ENCODE data around the gene GTF2IRD2.
"Not testable (repeated sequence)": the region's sequence is repeated elsewhere in the genome, so short reads cannot be mapped to it uniquely, and the experiment has no call there.

DNA sequence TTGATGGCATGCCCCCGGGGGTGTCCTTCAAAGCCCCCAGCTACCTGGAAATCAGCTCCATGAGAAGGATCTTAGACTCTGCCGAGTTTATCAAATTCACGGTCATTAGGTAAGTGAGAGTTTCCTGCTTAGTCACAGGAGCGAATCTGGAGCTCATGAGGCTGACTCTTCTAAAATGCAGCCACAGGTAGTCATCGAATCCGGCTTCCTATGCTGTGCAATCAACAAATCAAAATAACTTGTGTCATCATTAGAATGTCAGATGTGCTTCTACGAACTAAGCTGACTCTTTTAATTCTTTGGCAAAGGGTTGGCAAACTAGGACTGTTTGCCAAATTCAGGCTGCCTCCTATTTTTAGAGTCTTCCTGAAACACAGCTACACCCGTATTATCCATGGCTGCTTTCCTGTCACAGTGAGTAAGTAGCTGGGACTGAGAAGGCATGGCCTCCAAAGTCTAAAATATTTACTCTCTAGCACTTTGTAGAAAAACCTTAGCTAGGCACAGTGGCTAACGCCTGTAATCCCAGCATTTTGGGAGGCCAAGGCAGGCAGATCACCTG, 97.4 kb downstream of the GTF2IRD2 start:
- TF ChIP-seq, protein P1, sequence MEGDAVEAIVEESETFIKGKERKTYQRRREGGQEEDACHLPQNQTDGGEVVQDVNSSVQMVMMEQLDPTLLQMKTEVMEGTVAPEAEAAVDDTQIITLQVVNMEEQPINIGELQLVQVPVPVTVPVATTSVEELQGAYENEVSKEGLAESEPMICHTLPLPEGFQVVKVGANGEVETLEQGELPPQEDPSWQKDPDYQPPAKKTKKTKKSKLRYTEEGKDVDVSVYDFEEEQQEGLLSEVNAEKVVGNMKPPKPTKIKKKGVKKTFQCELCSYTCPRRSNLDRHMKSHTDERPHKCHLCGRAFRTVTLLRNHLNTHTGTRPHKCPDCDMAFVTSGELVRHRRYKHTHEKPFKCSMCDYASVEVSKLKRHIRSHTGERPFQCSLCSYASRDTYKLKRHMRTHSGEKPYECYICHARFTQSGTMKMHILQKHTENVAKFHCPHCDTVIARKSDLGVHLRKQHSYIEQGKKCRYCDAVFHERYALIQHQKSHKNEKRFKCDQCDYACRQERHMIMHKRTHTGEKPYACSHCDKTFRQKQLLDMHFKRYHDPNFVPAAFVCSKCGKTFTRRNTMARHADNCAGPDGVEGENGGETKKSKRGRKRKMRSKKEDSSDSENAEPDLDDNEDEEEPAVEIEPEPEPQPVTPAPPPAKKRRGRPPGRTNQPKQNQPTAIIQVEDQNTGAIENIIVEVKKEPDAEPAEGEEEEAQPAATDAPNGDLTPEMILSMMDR (conservative IDR thresholded peaks at IDR 0.05; ENCODE audit: low read depth in 2 of 2), result not testable (repeated sequence)
- TF ChIP-seq EZH2 (IDR thresholded peaks at IDR 0.05; ENCODE audit: low read depth, unreplicated experiment); POLR2AphosphoS5 (IDR thresholded peaks at IDR 0.05; ENCODE audit: low read depth); ZNF114 (CRISPR knock-in tag; IDR thresholded peaks at IDR 0.05); EZH2phosphoT487 (IDR thresholded peaks at IDR 0.05; ENCODE audit: unreplicated experiment); NANOG (IDR thresholded peaks at IDR 0.05; ENCODE audit: borderline replicate concordance); JUNB (IDR thresholded peaks at IDR 0.05; ENCODE audit: unreplicated experiment): not testable (repeated sequence)
- TF ChIP-seq, protein P2, sequence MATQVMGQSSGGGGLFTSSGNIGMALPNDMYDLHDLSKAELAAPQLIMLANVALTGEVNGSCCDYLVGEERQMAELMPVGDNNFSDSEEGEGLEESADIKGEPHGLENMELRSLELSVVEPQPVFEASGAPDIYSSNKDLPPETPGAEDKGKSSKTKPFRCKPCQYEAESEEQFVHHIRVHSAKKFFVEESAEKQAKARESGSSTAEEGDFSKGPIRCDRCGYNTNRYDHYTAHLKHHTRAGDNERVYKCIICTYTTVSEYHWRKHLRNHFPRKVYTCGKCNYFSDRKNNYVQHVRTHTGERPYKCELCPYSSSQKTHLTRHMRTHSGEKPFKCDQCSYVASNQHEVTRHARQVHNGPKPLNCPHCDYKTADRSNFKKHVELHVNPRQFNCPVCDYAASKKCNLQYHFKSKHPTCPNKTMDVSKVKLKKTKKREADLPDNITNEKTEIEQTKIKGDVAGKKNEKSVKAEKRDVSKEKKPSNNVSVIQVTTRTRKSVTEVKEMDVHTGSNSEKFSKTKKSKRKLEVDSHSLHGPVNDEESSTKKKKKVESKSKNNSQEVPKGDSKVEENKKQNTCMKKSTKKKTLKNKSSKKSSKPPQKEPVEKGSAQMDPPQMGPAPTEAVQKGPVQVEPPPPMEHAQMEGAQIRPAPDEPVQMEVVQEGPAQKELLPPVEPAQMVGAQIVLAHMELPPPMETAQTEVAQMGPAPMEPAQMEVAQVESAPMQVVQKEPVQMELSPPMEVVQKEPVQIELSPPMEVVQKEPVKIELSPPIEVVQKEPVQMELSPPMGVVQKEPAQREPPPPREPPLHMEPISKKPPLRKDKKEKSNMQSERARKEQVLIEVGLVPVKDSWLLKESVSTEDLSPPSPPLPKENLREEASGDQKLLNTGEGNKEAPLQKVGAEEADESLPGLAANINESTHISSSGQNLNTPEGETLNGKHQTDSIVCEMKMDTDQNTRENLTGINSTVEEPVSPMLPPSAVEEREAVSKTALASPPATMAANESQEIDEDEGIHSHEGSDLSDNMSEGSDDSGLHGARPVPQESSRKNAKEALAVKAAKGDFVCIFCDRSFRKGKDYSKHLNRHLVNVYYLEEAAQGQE (IDR thresholded peaks at IDR 0.05; ENCODE audit: unreplicated experiment), result not testable (repeated sequence)
- TF ChIP-seq, protein P3, sequence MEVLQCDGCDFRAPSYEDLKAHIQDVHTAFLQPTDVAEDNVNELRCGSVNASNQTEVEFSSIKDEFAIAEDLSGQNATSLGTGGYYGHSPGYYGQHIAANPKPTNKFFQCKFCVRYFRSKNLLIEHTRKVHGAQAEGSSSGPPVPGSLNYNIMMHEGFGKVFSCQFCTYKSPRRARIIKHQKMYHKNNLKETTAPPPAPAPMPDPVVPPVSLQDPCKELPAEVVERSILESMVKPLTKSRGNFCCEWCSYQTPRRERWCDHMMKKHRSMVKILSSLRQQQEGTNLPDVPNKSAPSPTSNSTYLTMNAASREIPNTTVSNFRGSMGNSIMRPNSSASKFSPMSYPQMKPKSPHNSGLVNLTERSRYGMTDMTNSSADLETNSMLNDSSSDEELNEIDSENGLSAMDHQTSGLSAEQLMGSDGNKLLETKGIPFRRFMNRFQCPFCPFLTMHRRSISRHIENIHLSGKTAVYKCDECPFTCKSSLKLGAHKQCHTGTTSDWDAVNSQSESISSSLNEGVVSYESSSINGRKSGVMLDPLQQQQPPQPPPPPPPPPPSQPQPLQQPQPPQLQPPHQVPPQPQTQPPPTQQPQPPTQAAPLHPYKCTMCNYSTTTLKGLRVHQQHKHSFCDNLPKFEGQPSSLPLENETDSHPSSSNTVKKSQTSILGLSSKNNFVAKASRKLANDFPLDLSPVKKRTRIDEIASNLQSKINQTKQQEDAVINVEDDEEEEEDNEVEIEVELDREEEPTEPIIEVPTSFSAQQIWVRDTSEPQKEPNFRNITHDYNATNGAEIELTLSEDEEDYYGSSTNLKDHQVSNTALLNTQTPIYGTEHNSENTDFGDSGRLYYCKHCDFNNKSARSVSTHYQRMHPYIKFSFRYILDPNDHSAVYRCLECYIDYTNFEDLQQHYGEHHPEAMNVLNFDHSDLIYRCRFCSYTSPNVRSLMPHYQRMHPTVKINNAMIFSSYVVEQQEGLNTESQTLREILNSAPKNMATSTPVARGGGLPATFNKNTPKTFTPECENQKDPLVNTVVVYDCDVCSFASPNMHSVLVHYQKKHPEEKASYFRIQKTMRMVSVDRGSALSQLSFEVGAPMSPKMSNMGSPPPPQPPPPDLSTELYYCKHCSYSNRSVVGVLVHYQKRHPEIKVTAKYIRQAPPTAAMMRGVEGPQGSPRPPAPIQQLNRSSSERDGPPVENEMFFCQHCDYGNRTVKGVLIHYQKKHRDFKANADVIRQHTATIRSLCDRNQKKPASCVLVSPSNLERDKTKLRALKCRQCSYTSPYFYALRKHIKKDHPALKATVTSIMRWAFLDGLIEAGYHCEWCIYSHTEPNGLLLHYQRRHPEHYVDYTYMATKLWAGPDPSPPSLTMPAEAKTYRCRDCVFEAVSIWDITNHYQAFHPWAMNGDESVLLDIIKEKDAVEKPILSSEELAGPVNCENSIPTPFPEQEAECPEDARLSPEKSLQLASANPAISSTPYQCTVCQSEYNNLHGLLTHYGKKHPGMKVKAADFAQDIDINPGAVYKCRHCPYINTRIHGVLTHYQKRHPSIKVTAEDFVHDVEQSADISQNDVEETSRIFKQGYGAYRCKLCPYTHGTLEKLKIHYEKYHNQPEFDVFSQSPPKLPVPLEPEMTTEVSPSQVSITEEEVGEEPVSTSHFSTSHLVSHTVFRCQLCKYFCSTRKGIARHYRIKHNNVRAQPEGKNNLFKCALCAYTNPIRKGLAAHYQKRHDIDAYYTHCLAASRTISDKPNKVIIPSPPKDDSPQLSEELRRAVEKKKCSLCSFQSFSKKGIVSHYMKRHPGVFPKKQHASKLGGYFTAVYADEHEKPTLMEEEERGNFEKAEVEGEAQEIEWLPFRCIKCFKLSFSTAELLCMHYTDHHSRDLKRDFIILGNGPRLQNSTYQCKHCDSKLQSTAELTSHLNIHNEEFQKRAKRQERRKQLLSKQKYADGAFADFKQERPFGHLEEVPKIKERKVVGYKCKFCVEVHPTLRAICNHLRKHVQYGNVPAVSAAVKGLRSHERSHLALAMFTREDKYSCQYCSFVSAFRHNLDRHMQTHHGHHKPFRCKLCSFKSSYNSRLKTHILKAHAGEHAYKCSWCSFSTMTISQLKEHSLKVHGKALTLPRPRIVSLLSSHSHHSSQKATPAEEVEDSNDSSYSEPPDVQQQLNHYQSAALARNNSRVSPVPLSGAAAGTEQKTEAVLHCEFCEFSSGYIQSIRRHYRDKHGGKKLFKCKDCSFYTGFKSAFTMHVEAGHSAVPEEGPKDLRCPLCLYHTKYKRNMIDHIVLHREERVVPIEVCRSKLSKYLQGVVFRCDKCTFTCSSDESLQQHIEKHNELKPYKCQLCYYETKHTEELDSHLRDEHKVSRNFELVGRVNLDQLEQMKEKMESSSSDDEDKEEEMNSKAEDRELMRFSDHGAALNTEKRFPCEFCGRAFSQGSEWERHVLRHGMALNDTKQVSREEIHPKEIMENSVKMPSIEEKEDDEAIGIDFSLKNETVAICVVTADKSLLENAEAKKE (CRISPR knock-in tag; IDR thresholded peaks at IDR 0.05), result not testable (repeated sequence)
